Gastroesophageal sphincter (tissue), 4 donors: Measurements from ENCODE around the gene DSCAML1. TPM values are rescaled to one million over a fixed set of nuclear protein-coding genes. Genes with fewer than 3 reads are reported as not detected.

Experiments used
- ATAC-seq: fragments of 150-250 bp; one replicate; pipeline ENCODE4 v1.9.1; 2016; ENCODE audit warnings: mild to moderate bottlenecking, moderate library complexity
- H3K27ac ChIP-seq, 4 donors: fragments of 200-600 bp; sonication (generic) in 3 of 4; 1 replicate in 3 of 4; 2 replicates in 1 of 4; pipeline ENCODE4 v1.5.1; 2016 to 2019
- H3K27me3 ChIP-seq: fragments of 200-600 bp; sonication (generic); one replicate; pipeline ENCODE4 v1.5.1; 2019
- H3K36me3 ChIP-seq, 2 donors: fragments of 200-600 bp; sonication (generic); one replicate each; pipeline ENCODE4 v1.5.1; 2019; ENCODE audit warnings: control low read depth in 1 of 2
- H3K4me1 ChIP-seq, 3 donors: fragments of 200-600 bp; sonication (generic); 1 replicate in 2 of 3; 2 replicates in 1 of 3; pipeline ENCODE4 v1.5.1; 2016 to 2019; ENCODE audit warnings: control low read depth in 2 of 3
- H3K4me3 ChIP-seq, 2 donors: fragments of 200-600 bp; sonication (generic); one replicate each; pipeline ENCODE4 v1.5.1; 2019; ENCODE audit warnings: mild to moderate bottlenecking in 1 of 2, moderate library complexity in 1 of 2
- H3K9me3 ChIP-seq, 3 donors: fragments of 200-600 bp; sonication (generic); one replicate each; pipeline ENCODE4 v1.5.1; 2017 to 2019; ENCODE audit warnings: control low read depth in 2 of 3
- CTCF ChIP-seq, 4 experiments: fragments of 200-600 bp in 2 of 4; fragments of 450-650 bp in 2 of 4; sonication (generic) in 1 of 4; IDR thresholded peaks; one replicate each; pipeline ENCODE4 v1.5.1; 2017 to 2019; ENCODE audit warnings: antibody characterized with exemption in 4 of 4, mild to moderate bottlenecking in 2 of 4, moderate library complexity in 2 of 4
- EP300 ChIP-seq: sonication (generic); formaldehyde crosslinking; IDR thresholded peaks from one replicate; pipeline ENCODE4 v1.6.1; 2017; ENCODE audit warnings: antibody characterized with exemption, mild to moderate bottlenecking
- POLR2A ChIP-seq, 2 donors: fragments of 450-650 bp; IDR thresholded peaks; one replicate each; pipeline ENCODE4 v1.6.1; 2017; ENCODE audit warnings: antibody characterized with exemption in 2 of 2, mild to moderate bottlenecking in 2 of 2, moderate library complexity in 1 of 2
- POLR2AphosphoS5 ChIP-seq: sonication (generic); formaldehyde crosslinking; IDR thresholded peaks from one replicate; pipeline ENCODE4 v1.6.1; 2017; ENCODE audit warnings: antibody characterized with exemption
- WGBS, 2 donors: methylation state at CpG; one replicate each; pipeline ENCODE4 v1.1.5; 2018; ENCODE audit warnings: low coverage in 1 of 2; 5-methylcytosine and 5-hydroxymethylcytosine counted together
- total RNA-seq, 4 donors: library from RNA; depleted of rRNA; stranded (reverse); fragments of >200 nt; gene quantifications; one replicate each; pipeline ENCODE4 v1.1.0, GENCODE V29; 2016

Gene DSCAML1
- total RNA-seq, 4 donors from 2014 or later, result 0.35 to 2.5 (median 0.73) TPM

- whole genome bisulfite sequencing, 2 donors, result 91% methylated on average over 3 of the region's 4 CpGs; no CpG with 5 or more reads in 1 of the 2 donors
- ATAC-seq, result no peak
- Histone ChIP-seq H3K36me3 (no peaks in the 10 kb centered on the region), H3K9me3 (no peaks in the 10 kb centered on the region), H3K27me3 (peaks cover 37% of the 10 kb centered on the region), H3K4me1 (no peaks in the 10 kb centered on the region), H3K4me3 (no peak overlapping the region), H3K27ac (no peak overlapping the region)
- TF ChIP-seq POLR2AphosphoS5, result no peak
- no peak for TF ChIP-seq POLR2A (IDR thresholded peaks at IDR 0.05)
- no peak for TF ChIP-seq EP300
- TF ChIP-seq CTCF (IDR thresholded peaks at IDR 0.05), result no peak
These were observed 154.6 kb downstream of the DSCAML1 start for GRCh38 chr11:117642396-117642795.

- no peaks in the 10 kb centered on the region for H3K4me1 ChIP-seq
- H3K4me3 ChIP-seq, result no peak overlapping the region
- no peaks in the 10 kb centered on the region for H3K9me3 ChIP-seq
- no peak overlapping the region for H3K27ac ChIP-seq
- no peak for ATAC-seq
- 80 to 87% methylated on average over 3 to 4 of the region's 14 CpGs for WGBS, 2 donors
- H3K27me3 ChIP-seq, result peaks cover 37% of the 10 kb centered on the region
- H3K36me3 ChIP-seq, result no peaks in the 10 kb centered on the region
- TF ChIP-seq CTCF (IDR thresholded peaks at IDR 0.05) (no peak), EP300 (no peak), POLR2A (IDR thresholded peaks at IDR 0.05) (no peak), POLR2AphosphoS5 (no peak)
These were observed 155.8 kb downstream of the DSCAML1 start for GRCh38 chr11:117641008-117641915.

GRCh38 chr11:117640041-117640440 is 157.0 kb downstream of the DSCAML1 start:
- no peak overlapping the region for H3K27ac ChIP-seq
- TF ChIP-seq EP300 (no peak), CTCF (IDR thresholded peaks at IDR 0.05) (no peak), POLR2AphosphoS5 (no peak), POLR2A (IDR thresholded peaks at IDR 0.05) (no peak)
- WGBS, 2 donors, result 86% methylated on average over 7 of the region's 7 CpGs; no CpG with 5 or more reads in 1 of the 2 donors
- no peaks in the 10 kb centered on the region for H3K4me1 ChIP-seq
- H3K36me3 ChIP-seq, result no peaks in the 10 kb centered on the region
- no peak for ATAC-seq
- H3K9me3 ChIP-seq, result no peaks in the 10 kb centered on the region
- no peak overlapping the region for H3K4me3 ChIP-seq
- peaks cover 34% of the 10 kb centered on the region for H3K27me3 ChIP-seq

- no peaks in the 10 kb centered on the region for H3K9me3 ChIP-seq
- no peaks in the 10 kb centered on the region for H3K36me3 ChIP-seq
- no peak overlapping the region for H3K4me3 ChIP-seq
- peaks cover 30% of the 10 kb centered on the region for H3K27me3 ChIP-seq
- TF ChIP-seq EP300 (no peak), CTCF (IDR thresholded peaks at IDR 0.05) (no peak), POLR2AphosphoS5 (no peak), POLR2A (IDR thresholded peaks at IDR 0.05) (no peak)
- no peaks in the 10 kb centered on the region for H3K4me1 ChIP-seq
- WGBS, 2 donors, result 86% methylated on average over 7 of the region's 8 CpGs; no CpG with 5 or more reads in 1 of the 2 donors
- ATAC-seq, result no peak
- H3K27ac ChIP-seq, result no peak overlapping the region
These were observed 157.4 kb downstream of the DSCAML1 start for GRCh38 chr11:117639601-117640000.
